Kidney epithelial cell (primary cell): Measurements from ENCODE around the gene HINFP. TPM values are rescaled to one million over a fixed set of nuclear protein-coding genes. Genes with fewer than 3 reads are reported as not detected.

Experiments used
- DNase-seq: peaks from one replicate; pipeline ENCODE4 v3.0.0-alpha.2; 2010; ENCODE audit warnings: low read depth
- H3K27me3 ChIP-seq: 2 replicates; pipeline ENCODE4 v1.6.0; 2011; ENCODE audit warnings: low read length; ENCODE audit not compliant: control insufficient read depth, insufficient read depth
- H3K36me3 ChIP-seq: 2 replicates; pipeline ENCODE4 v1.5.1; 2011; ENCODE audit warnings: low read length; ENCODE audit not compliant: control insufficient read depth, insufficient read depth
- H3K4me3 ChIP-seq: 2 replicates; pipeline ENCODE4 v1.5.1; 2011; ENCODE audit warnings: low read depth, mild to moderate bottlenecking, control low read depth, low read length
- CTCF ChIP-seq: IDR thresholded peaks from 2 replicates; pipeline ENCODE4 v1.5.1; 2011; ENCODE audit warnings: mild to moderate bottlenecking, moderate library complexity, low read length, control low read depth, inconsistent platforms; ENCODE audit not compliant: insufficient read depth, poor library complexity, severe bottlenecking
- total RNA-seq: library from RNA; depleted of rRNA; stranded (reverse); fragments of >200 nt; gene quantifications from 2 replicates; pipeline ENCODE4 v1.2.3, GENCODE V29; 2015

The HINFP gene
- total RNA-seq, 1 donor from 2014 or later = 28.8 TPM

- H3K4me3 ChIP-seq = no peak overlapping the region
- no peaks in the 10 kb centered on the region for H3K36me3 ChIP-seq
- no peak for DNase-seq
- no peak for TF ChIP-seq CTCF
- H3K27me3 ChIP-seq = no peaks in the 10 kb centered on the region
These were observed 5.7 kb upstream of the HINFP start for GRCh38 chr11:119115484-119116234.

- no peaks in the 10 kb centered on the region for H3K27me3 ChIP-seq
- H3K36me3 ChIP-seq = no peaks in the 10 kb centered on the region
- no peak for DNase-seq
- no peak overlapping the region for H3K4me3 ChIP-seq
- TF ChIP-seq CTCF = no peak
These were observed 5.2 kb upstream of the HINFP start for GRCh38 chr11:119116235-119116594.

- no peak overlapping the region for H3K4me3 ChIP-seq
- TF ChIP-seq CTCF = no peak
These were observed 4.8 kb upstream of the HINFP start for GRCh38 chr11:119116601-119117000.

GRCh38 chr11:119117004-119117706 lies 4.2 kb upstream of the HINFP start:
- Histone ChIP-seq H3K27me3 (no peaks in the 10 kb centered on the region), H3K4me3 (no peak overlapping the region), H3K36me3 (no peaks in the 10 kb centered on the region)
- no peak for TF ChIP-seq CTCF
- no peak for DNase-seq

More at GRCh38 chr11:119116601-119117000, 4.8 kb upstream of the HINFP start:
- H3K36me3 ChIP-seq = no peaks in the 10 kb centered on the region
- no peaks in the 10 kb centered on the region for H3K27me3 ChIP-seq
- DNase-seq = no peak

GRCh38 chr11:119118227-119118626 lies 3.2 kb upstream of the HINFP start:
- no peak for TF ChIP-seq CTCF
- no peak for DNase-seq
- Histone ChIP-seq H3K27me3 (no peaks in the 10 kb centered on the region), H3K4me3 (no peak overlapping the region), H3K36me3 (no peaks in the 10 kb centered on the region)
